ENCODE data around the gene KRT12. TPM values are rescaled to one million over a fixed set of nuclear protein-coding genes. Genes with fewer than 3 reads are reported as not detected.

The KRT12 gene
- polyA plus RNA-seq, 2 of the 4 experiments (the other 2 are of a cell fraction): not detected

DNA sequence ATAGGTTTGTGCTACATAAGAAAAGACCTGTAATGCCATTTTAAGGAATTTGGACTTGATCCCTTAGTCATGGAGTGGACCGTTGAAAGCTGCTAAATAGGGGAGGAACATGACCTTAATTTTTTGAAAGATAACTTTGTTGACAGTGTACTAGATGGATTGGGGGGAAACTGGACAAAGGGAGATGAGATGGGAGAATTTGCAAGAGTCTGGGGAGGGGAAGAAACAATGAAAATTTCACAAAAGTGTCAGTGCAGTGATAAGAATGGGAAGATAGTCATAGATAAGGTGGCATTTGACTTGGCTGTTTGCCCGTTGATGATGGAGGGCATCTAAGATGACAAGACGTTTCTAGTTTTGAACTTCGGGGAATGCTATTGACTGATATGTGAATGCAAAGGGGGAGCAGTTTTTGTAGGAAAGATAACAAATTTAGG is 22.3 kb downstream of the KRT12 start (continued):
- TF ChIP-seq, protein P1, sequence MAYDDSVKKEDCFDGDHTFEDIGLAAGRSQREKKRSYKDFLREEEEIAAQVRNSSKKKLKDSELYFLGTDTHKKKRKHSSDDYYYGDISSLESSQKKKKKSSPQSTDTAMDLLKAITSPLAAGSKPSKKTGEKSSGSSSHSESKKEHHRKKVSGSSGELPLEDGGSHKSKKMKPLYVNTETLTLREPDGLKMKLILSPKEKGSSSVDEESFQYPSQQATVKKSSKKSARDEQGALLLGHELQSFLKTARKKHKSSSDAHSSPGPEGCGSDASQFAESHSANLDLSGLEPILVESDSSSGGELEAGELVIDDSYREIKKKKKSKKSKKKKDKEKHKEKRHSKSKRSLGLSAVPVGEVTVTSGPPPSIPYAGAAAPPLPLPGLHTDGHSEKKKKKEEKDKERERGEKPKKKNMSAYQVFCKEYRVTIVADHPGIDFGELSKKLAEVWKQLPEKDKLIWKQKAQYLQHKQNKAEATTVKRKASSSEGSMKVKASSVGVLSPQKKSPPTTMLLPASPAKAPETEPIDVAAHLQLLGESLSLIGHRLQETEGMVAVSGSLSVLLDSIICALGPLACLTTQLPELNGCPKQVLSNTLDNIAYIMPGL (CRISPR knock-in tag; IDR thresholded peaks at IDR 0.05; ENCODE audit: borderline replicate concordance): no peak
- TF ChIP-seq FOSB (CRISPR knock-in tag; IDR thresholded peaks at IDR 0.05) (no peak), RARB (CRISPR knock-in tag; IDR thresholded peaks at IDR 0.05) (no peak), POLR2AphosphoS2 (conservative IDR thresholded peaks at IDR 0.05; ENCODE audit: low read length) (no peak), FOSL2 (IDR thresholded peaks at IDR 0.05) (no peak), FOSL2 (CRISPR knock-in tag; IDR thresholded peaks at IDR 0.05) (no peak), EP300 (IDR thresholded peaks at IDR 0.05) (no peak), CBX8 (IDR thresholded peaks at IDR 0.05) (no peak)
- TF ChIP-seq, protein P2, sequence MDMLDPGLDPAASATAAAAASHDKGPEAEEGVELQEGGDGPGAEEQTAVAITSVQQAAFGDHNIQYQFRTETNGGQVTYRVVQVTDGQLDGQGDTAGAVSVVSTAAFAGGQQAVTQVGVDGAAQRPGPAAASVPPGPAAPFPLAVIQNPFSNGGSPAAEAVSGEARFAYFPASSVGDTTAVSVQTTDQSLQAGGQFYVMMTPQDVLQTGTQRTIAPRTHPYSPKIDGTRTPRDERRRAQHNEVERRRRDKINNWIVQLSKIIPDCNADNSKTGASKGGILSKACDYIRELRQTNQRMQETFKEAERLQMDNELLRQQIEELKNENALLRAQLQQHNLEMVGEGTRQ (IDR thresholded peaks at IDR 0.05): no peak

DNA sequence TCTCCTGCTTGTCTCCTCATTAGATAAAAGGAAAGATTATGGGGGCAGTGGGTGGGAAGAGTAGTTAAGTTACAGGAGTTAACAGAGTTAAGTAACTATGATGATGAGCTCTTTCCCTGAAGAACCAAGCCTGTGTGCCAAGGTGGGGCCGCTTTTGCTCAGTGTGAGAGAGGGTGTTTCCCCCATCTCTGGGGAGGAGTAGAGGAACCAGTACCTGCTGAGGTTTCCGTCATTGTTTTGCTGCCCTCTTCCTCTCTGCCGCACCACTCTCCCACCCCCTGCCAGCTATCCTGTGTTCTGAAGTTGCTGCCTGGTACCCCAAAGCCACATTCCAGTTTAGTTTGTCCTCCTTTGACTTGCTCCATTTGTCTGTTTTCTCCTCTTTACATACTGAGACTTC is 23.8 kb downstream of the KRT12 start:
- H3K4me3 ChIP-seq: no peak overlapping the region
- ChIA-PET CTCF (interaction anchor here (1.0 to 6.7 kb wide), 8 partner anchors 8 to 820 kb away, joined by 3 to 63 read pairs (median 5); no protein-coding TSS in a partner anchor), POLR2A (interaction anchor here (1.5 kb wide), 1 partner anchor 24 kb away, joined by 3 read pairs; no protein-coding TSS in a partner anchor)
- 0 out of 3 replicates have a peak, but pooled peaks cover 4% of the 10 kb centered on the region for H3K4me1 ChIP-seq
- TF ChIP-seq POLR2AphosphoS2 (conservative IDR thresholded peaks at IDR 0.05; ENCODE audit: low read length) (no peak), KDM5A (IDR thresholded peaks at IDR 0.05) (no peak), PHF8 (IDR thresholded peaks at IDR 0.05; ENCODE audit: borderline replicate concordance, low read depth) (no peak), NFE2L2 (conservative IDR thresholded peaks at IDR 0.05; ENCODE audit: low read length) (no peak)
- TF ChIP-seq, protein P3, sequence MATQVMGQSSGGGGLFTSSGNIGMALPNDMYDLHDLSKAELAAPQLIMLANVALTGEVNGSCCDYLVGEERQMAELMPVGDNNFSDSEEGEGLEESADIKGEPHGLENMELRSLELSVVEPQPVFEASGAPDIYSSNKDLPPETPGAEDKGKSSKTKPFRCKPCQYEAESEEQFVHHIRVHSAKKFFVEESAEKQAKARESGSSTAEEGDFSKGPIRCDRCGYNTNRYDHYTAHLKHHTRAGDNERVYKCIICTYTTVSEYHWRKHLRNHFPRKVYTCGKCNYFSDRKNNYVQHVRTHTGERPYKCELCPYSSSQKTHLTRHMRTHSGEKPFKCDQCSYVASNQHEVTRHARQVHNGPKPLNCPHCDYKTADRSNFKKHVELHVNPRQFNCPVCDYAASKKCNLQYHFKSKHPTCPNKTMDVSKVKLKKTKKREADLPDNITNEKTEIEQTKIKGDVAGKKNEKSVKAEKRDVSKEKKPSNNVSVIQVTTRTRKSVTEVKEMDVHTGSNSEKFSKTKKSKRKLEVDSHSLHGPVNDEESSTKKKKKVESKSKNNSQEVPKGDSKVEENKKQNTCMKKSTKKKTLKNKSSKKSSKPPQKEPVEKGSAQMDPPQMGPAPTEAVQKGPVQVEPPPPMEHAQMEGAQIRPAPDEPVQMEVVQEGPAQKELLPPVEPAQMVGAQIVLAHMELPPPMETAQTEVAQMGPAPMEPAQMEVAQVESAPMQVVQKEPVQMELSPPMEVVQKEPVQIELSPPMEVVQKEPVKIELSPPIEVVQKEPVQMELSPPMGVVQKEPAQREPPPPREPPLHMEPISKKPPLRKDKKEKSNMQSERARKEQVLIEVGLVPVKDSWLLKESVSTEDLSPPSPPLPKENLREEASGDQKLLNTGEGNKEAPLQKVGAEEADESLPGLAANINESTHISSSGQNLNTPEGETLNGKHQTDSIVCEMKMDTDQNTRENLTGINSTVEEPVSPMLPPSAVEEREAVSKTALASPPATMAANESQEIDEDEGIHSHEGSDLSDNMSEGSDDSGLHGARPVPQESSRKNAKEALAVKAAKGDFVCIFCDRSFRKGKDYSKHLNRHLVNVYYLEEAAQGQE (IDR thresholded peaks at IDR 0.05): no peak
- TF ChIP-seq, protein P2 (IDR thresholded peaks at IDR 0.05): no peak
- 57% methylated on average over 3 of the region's 3 CpGs for WGBS (ENCODE audit: missing lambda C conversion rate)
- DNase-seq (ENCODE audit: low read depth in 1 of 2, low spot score in 1 of 2) (no peak), FAIRE-seq (no peak), ATAC-seq (no peak)
- H3K27ac ChIP-seq: no peak overlapping the region
- H3K9me3 ChIP-seq: no peaks in the 10 kb centered on the region
- no peak overlapping the region for H3K4me2 ChIP-seq

DNA sequence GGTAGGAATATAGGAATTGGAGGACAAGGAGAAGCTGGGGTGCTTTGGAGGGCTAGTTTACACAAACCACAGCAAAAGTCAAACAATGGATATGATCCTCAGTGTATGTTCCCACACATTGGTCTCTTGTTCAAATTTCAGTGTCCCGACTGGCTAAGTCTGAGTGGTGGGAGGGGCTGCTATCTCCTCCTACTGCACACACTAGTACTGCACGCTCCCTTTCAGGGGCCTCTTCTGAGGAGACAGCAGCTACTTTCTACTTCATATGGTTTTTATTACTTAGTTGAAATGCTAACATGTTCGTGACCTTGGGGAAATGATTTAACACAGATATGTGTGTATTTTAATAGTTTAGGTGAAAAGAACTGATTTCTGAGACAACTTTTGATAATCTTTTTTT is 25.8 kb downstream of the KRT12 start:
- Histone ChIP-seq H3K27ac (no peak overlapping the region), H3K9me3 (no peaks in the 10 kb centered on the region), H3K4me2 (no peak overlapping the region), H3K4me1 (no peaks in the 10 kb centered on the region), H3K4me3 (no peak overlapping the region)
- ATAC-seq: peak in 1 of 2 experiments; percentile 47; a peak in 1 of 6 replicates
- DNase-seq (ENCODE audit: low read depth in 1 of 2, low spot score in 1 of 2): no peak
- 88% methylated on average over 3 of the region's 3 CpGs for WGBS (ENCODE audit: missing lambda C conversion rate)
- POLR2A ChIA-PET: no interaction called here
- FAIRE-seq: no peak
- CTCF ChIA-PET: interaction anchor here (1.4 to 4.1 kb wide), 4 partner anchors 16 to 708 kb away, joined by 3 to 21 read pairs (median 8); no protein-coding TSS in a partner anchor
- TF ChIP-seq RCOR1 (IDR thresholded peaks at IDR 0.05; ENCODE audit: low read depth, low read length) (no peak), CEBPB (IDR thresholded peaks at IDR 0.05) (no peak), NPAS2 (CRISPR knock-in tag; IDR thresholded peaks at IDR 0.05; ENCODE audit: borderline replicate concordance) (no peak), MYC (IDR thresholded peaks at IDR 0.05; ENCODE audit: borderline replicate concordance, low read length) (no peak), JUNB (IDR thresholded peaks at IDR 0.05) (no peak), SREBF2 (IDR thresholded peaks at IDR 0.05) (no peak), HDAC2 (IDR thresholded peaks at IDR 0.05) (no peak)
- TF ChIP-seq, protein P4, sequence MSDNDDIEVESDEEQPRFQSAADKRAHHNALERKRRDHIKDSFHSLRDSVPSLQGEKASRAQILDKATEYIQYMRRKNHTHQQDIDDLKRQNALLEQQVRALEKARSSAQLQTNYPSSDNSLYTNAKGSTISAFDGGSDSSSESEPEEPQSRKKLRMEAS (IDR thresholded peaks at IDR 0.05): no peak
- TF ChIP-seq, protein P5, sequence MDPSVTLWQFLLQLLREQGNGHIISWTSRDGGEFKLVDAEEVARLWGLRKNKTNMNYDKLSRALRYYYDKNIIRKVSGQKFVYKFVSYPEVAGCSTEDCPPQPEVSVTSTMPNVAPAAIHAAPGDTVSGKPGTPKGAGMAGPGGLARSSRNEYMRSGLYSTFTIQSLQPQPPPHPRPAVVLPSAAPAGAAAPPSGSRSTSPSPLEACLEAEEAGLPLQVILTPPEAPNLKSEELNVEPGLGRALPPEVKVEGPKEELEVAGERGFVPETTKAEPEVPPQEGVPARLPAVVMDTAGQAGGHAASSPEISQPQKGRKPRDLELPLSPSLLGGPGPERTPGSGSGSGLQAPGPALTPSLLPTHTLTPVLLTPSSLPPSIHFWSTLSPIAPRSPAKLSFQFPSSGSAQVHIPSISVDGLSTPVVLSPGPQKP (IDR thresholded peaks at IDR 0.05; ENCODE audit: low read depth, low read length): no peak
- TF ChIP-seq, protein P6, sequence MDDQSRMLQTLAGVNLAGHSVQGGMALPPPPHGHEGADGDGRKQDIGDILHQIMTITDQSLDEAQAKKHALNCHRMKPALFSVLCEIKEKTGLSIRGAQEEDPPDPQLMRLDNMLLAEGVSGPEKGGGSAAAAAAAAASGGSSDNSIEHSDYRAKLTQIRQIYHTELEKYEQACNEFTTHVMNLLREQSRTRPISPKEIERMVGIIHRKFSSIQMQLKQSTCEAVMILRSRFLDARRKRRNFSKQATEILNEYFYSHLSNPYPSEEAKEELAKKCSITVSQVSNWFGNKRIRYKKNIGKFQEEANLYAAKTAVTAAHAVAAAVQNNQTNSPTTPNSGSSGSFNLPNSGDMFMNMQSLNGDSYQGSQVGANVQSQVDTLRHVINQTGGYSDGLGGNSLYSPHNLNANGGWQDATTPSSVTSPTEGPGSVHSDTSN (IDR thresholded peaks at IDR 0.05): no peak
- TF ChIP-seq, protein P7, sequence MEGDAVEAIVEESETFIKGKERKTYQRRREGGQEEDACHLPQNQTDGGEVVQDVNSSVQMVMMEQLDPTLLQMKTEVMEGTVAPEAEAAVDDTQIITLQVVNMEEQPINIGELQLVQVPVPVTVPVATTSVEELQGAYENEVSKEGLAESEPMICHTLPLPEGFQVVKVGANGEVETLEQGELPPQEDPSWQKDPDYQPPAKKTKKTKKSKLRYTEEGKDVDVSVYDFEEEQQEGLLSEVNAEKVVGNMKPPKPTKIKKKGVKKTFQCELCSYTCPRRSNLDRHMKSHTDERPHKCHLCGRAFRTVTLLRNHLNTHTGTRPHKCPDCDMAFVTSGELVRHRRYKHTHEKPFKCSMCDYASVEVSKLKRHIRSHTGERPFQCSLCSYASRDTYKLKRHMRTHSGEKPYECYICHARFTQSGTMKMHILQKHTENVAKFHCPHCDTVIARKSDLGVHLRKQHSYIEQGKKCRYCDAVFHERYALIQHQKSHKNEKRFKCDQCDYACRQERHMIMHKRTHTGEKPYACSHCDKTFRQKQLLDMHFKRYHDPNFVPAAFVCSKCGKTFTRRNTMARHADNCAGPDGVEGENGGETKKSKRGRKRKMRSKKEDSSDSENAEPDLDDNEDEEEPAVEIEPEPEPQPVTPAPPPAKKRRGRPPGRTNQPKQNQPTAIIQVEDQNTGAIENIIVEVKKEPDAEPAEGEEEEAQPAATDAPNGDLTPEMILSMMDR (IDR thresholded peaks at IDR 0.05): no peak
